Transverse colon (tissue), 4 donors: Measurements from ENCODE around the gene LETM1. TPM values are rescaled to one million over a fixed set of nuclear protein-coding genes. Genes with fewer than 3 reads are reported as not detected.

Source experiments
- DNase-seq: peaks from one replicate; pipeline ENCODE4 v3.0.0-alpha.2; 2019
- H3K27ac ChIP-seq, 4 donors: fragments of 200-600 bp; sonication (generic); 2 replicates each; pipeline ENCODE4 v1.5.1; 2016 to 2018; ENCODE audit warnings: inconsistent platforms in 4 of 4
- H3K27me3 ChIP-seq: fragments of 200-600 bp; sonication (generic); 2 replicates; pipeline ENCODE4 v1.5.1; 2017; ENCODE audit warnings: inconsistent platforms
- H3K36me3 ChIP-seq, 4 donors: fragments of 200-600 bp; sonication (generic); 2 replicates each; pipeline ENCODE4 v1.5.1; 2017 to 2019; ENCODE audit warnings: inconsistent platforms in 4 of 4
- H3K4me1 ChIP-seq, 4 donors: fragments of 200-600 bp; sonication (generic); 2 replicates each; pipeline ENCODE4 v1.5.1; 2017 to 2020; ENCODE audit warnings: inconsistent platforms in 4 of 4
- H3K4me3 ChIP-seq, 4 donors: fragments of 200-600 bp; sonication (generic); 1 replicate in 1 of 4; 2 replicates in 3 of 4; pipeline versions ENCODE4 v1.5.1 to v1.6.1; 2017 to 2019; ENCODE audit warnings: inconsistent platforms in 4 of 4
- H3K9me3 ChIP-seq, 2 donors: fragments of 200-600 bp; sonication (generic); 2 replicates each; pipeline ENCODE4 v1.5.1; 2017 to 2019; ENCODE audit warnings: inconsistent platforms in 2 of 2
- CTCF ChIP-seq, 5 experiments: fragments of 200-600 bp in 3 of 5; fragments of 450-650 bp in 2 of 5; sonication (generic) in 3 of 5; IDR thresholded peaks; 1 replicate in 2 of 5; 2 replicates in 3 of 5; pipeline ENCODE4 v1.5.1; 2016 to 2017; ENCODE audit warnings: antibody characterized with exemption in 5 of 5, inconsistent platforms in 3 of 5, mild to moderate bottlenecking in 2 of 5, moderate library complexity in 1 of 5
- EP300 ChIP-seq: sonication (generic); formaldehyde crosslinking; IDR thresholded peaks from one replicate; pipeline ENCODE4 v1.6.1; 2017; ENCODE audit warnings: antibody characterized with exemption, low read depth
- POLR2A ChIP-seq: fragments of 450-650 bp; IDR thresholded peaks from one replicate; pipeline ENCODE4 v1.6.1; 2016; ENCODE audit warnings: antibody characterized with exemption, mild to moderate bottlenecking, moderate library complexity
- POLR2AphosphoS5 ChIP-seq, 3 donors: sonication (generic); formaldehyde crosslinking; IDR thresholded peaks; one replicate each; pipeline ENCODE4 v1.6.1; 2016; ENCODE audit warnings: antibody characterized with exemption in 3 of 3
- WGBS, 2 donors: methylation state at CpG; one replicate each; pipeline ENCODE4 v1.1.5; 2018; ENCODE audit warnings: low coverage in 1 of 2; 5-methylcytosine and 5-hydroxymethylcytosine counted together
- in situ Hi-C, 4 donors: fragments of 200-750 bp; cut with MboI; loops; one replicate each; pipeline versions ENCODE4 v1.15.0 to v1.15.1; 2017; ENCODE audit warnings: low sequenced_read_pairs in 3 of 4, low pct_ligation_motif_present in 1 of 4, low pct_unique_long_range_greater_than_20kb in 1 of 4
- intact Hi-C: fragments of 100-400 bp; cut with DNase I; formaldehyde crosslinking; loops from one replicate; pipeline ENCODE4 v1.15.1; 2023; ENCODE audit warnings: low total_unique reads
- total RNA-seq, 4 donors: library from RNA; depleted of rRNA; stranded (reverse); fragments of >200 nt; gene quantifications; one replicate each; pipeline ENCODE4 v1.1.0, GENCODE V29; 2016

LETM1 gene
- total RNA-seq, 4 donors from 2014 or later, result 173 to 469 (median 243) TPM

GRCh38 chr4:1855333-1856070 lies 454 bp downstream of the LETM1 start:
- Histone ChIP-seq H3K4me3 (peak overlapping the region; percentile 61 to 96 (median 90)), H3K9me3 (no peaks in the 10 kb centered on the region), H3K36me3 (no peaks in the 10 kb centered on the region), H3K4me1 (peaks cover 25 to 61% (median 43%) of the 10 kb centered on the region in 4 donors), H3K27ac (peak overlapping the region; percentile 89 to 93 (median 92)), H3K27me3 (no peaks in the 10 kb centered on the region)
- TF ChIP-seq POLR2A (no peak), EP300 (no peak), POLR2AphosphoS5 (IDR thresholded peaks at IDR 0.05) (no peak), CTCF (IDR thresholded peaks at IDR 0.05) (no peak)
- WGBS, 2 donors, result 2% methylated on average over 21 of the region's 92 CpGs; no CpG with 5 or more reads in 1 of the 2 donors
- intact Hi-C loops, result loop anchor here (10.0 kb wide), 1 partner anchor 49 kb away; no protein-coding TSS in a partner anchor
- in situ Hi-C loops, result no loop called here
- DNase-seq, result peak; percentile 37

- in situ Hi-C loops, result no loop called here
- H3K4me1 ChIP-seq, result peaks cover 25 to 67% (median 46%) of the 10 kb centered on the region in 4 donors
- H3K27ac ChIP-seq, result peak overlapping the region; percentile 89 to 93 (median 92)
- TF ChIP-seq EP300, result no peak
- no peak for TF ChIP-seq POLR2A
- TF ChIP-seq CTCF (IDR thresholded peaks at IDR 0.05), result no peak
- WGBS, 2 donors, result 13 to 48% methylated on average over 1 of the region's 1 CpG
- no peaks in the 10 kb centered on the region for H3K36me3 ChIP-seq
- no peaks in the 10 kb centered on the region for H3K27me3 ChIP-seq
- H3K4me3 ChIP-seq, result peak overlapping the region; percentile 61 to 96 (median 90)
- intact Hi-C loops, result loop anchor here (10.0 kb wide), 1 partner anchor 50 kb away; no protein-coding TSS in a partner anchor
- DNase-seq, result no peak
- no peaks in the 10 kb centered on the region for H3K9me3 ChIP-seq
Observed at GRCh38 chr4:1854752-1855151, 1.2 kb downstream of the LETM1 start.

GRCh38 chr4:1852904-1853623 lies 2.9 kb downstream of the LETM1 start:
- no peak for TF ChIP-seq EP300
- TF ChIP-seq CTCF (IDR thresholded peaks at IDR 0.05), result no peak
- peak; percentile 38 for TF ChIP-seq POLR2A
- TF ChIP-seq POLR2AphosphoS5 (IDR thresholded peaks at IDR 0.05), result peak in 1 of 3 donors; percentile 49
- H3K4me1 ChIP-seq, result peaks cover 25 to 62% (median 47%) of the 10 kb centered on the region in 4 donors
- intact Hi-C loops (loop anchor here (10.0 kb wide), 1 partner anchor 52 kb away; no protein-coding TSS in a partner anchor), in situ Hi-C loops (no loop called here)
- WGBS, 2 donors, result 69 to 100% methylated on average over 2 to 9 of the region's 9 CpGs
- DNase-seq, result peak; percentile 71
- H3K4me3 ChIP-seq, result no peak overlapping the region
- H3K9me3 ChIP-seq, result no peaks in the 10 kb centered on the region
- H3K27me3 ChIP-seq, result no peaks in the 10 kb centered on the region
- no peaks in the 10 kb centered on the region for H3K36me3 ChIP-seq
- peak overlapping the region; percentile 51 to 71 (median 64) for H3K27ac ChIP-seq
